Fibroblast of lung (primary cell): Measurements from ENCODE around the gene SLC35F3. TPM values are rescaled to one million over a fixed set of nuclear protein-coding genes. Genes with fewer than 3 reads are reported as not detected.

Experiments
- DNase-seq, 2 donors: peaks; one replicate each; pipeline versions ENCODE4 v3.0.0 to v3.0.0-alpha.2; 2010; ENCODE audit warnings: low read depth in 2 of 2
- H2AFZ ChIP-seq: 2 replicates; pipeline ENCODE4 v1.5.1; 2012; ENCODE audit warnings: low read length, control low read depth, inconsistent platforms
- H3K27ac ChIP-seq: 2 replicates; pipeline ENCODE4 v1.5.1; 2011; ENCODE audit warnings: low read length, control low read depth; ENCODE audit not compliant: insufficient read depth
- H3K27me3 ChIP-seq: 2 replicates; pipeline ENCODE4 v1.5.1; 2011; ENCODE audit warnings: mild to moderate bottlenecking, low read length; ENCODE audit not compliant: control insufficient read depth, insufficient read depth
- H3K36me3 ChIP-seq: 2 replicates; pipeline ENCODE4 v1.5.1; 2011; ENCODE audit warnings: low read length; ENCODE audit not compliant: control insufficient read depth, insufficient read depth
- H3K4me1 ChIP-seq: 2 replicates; pipeline ENCODE4 v1.5.1; 2011; ENCODE audit warnings: low read length; ENCODE audit not compliant: control insufficient read depth, insufficient read depth; ENCODE audit errors: extremely low read depth
- H3K4me2 ChIP-seq: 2 replicates; pipeline ENCODE4 v1.5.1; 2011; ENCODE audit warnings: low read length, control low read depth; ENCODE audit not compliant: insufficient read depth; ENCODE audit errors: extremely low read depth
- H3K4me3 ChIP-seq, 4 experiments: fragments of 200-600 bp in 1 of 4; sonication (generic) in 1 of 4; replicated peaks in 1 of 4; 2 replicates each; pipeline ENCODE4 v1.5.1; 2011 to 2016; ENCODE audit warnings: low read length in 4 of 4, low read depth in 3 of 4, mild to moderate bottlenecking in 3 of 4, control low read depth in 2 of 4, inconsistent platforms in 1 of 4, mixed read lengths in 1 of 4; ENCODE audit not compliant: insufficient read depth in 1 of 4; ENCODE audit errors: control extremely low read depth in 1 of 4
- H3K79me2 ChIP-seq: 2 replicates; pipeline ENCODE4 v1.5.1; 2012; ENCODE audit warnings: mild to moderate bottlenecking, low read length, inconsistent platforms; ENCODE audit not compliant: control insufficient read depth, insufficient read depth
- H3K9ac ChIP-seq: 2 replicates; pipeline ENCODE4 v1.5.1; 2011; ENCODE audit warnings: mild to moderate bottlenecking, low read length, control low read depth; ENCODE audit not compliant: insufficient read depth
- H3K9me3 ChIP-seq: 2 replicates; pipeline ENCODE4 v1.5.1; 2012; ENCODE audit warnings: low read depth, low read length; ENCODE audit not compliant: control insufficient read depth, insufficient read depth
- H4K20me1 ChIP-seq: 2 replicates; pipeline ENCODE4 v1.5.1; 2011; ENCODE audit warnings: low read length; ENCODE audit not compliant: control insufficient read depth, insufficient read depth; ENCODE audit errors: extremely low read depth
- EZH2 ChIP-seq: IDR thresholded peaks from 2 replicates; pipeline ENCODE4 v1.5.1; 2012; ENCODE audit warnings: low read length, control low read depth, mild to moderate bottlenecking; ENCODE audit errors: missing control alignments
- polyA plus RNA-seq, 2 donors: library from polyadenylated mRNA; depleted of rRNA in 1 of 2; stranded (reverse) in 1 of 2; unstranded in 1 of 2; fragments of >200 nt; gene quantifications; 2 replicates each; pipeline ENCODE4 v1.2.1, GENCODE V29; 2011 to 2012; ENCODE audit warnings: missing spikeins in 1 of 2
- total RNA-seq: library from RNA; depleted of rRNA; stranded (reverse); fragments of >200 nt; gene quantifications from 2 replicates; pipeline ENCODE4 v1.2.1, GENCODE V29; 2014
- TF ChIP-seq, protein P1 (sequence below), 2 donors: IDR thresholded peaks in 1 of 2; conservative IDR thresholded peaks in 1 of 2; 1 replicate in 1 of 2; 2 replicates in 1 of 2; pipeline ENCODE4 v1.5.1; 2011 to 2012; ENCODE audit warnings: low read length in 2 of 2, control low read depth in 1 of 2, inconsistent platforms in 1 of 2, low read depth in 1 of 2, mild to moderate bottlenecking in 1 of 2

Gene SLC35F3
- total and polyA plus RNA-seq, 2 donors (not counting 1 experiment from before 2014, with no cell fraction given), result not detected

DNA sequence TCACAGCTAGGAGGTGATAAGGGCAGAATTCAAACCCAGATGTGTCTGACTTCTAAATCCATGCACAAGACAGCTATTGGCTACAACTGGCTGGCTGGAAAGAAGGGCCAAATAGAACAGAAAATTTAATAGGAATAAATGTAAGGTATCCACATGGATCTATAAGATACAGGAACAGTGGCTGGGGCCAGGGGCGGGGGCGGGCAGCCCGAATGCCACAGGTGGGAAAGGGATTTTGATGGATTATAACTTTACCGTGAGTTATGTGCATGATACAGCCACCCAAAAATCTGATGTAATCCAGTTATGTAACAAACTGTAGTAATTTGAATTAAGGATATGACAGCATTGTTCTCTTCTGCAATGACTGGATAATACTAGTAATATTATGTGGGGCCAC is 381.7 kb downstream of the SLC35F3 start:
- no peaks in the 10 kb centered on the region for H3K4me1 ChIP-seq
- no peak overlapping the region for H3K4me2 ChIP-seq
- no peak for DNase-seq
- no peaks in the 10 kb centered on the region for H3K79me2 ChIP-seq
- no peak overlapping the region for H3K27ac ChIP-seq
- no peak overlapping the region for H2AFZ ChIP-seq
- no peaks in the 10 kb centered on the region for H3K27me3 ChIP-seq
- TF ChIP-seq, protein P1, sequence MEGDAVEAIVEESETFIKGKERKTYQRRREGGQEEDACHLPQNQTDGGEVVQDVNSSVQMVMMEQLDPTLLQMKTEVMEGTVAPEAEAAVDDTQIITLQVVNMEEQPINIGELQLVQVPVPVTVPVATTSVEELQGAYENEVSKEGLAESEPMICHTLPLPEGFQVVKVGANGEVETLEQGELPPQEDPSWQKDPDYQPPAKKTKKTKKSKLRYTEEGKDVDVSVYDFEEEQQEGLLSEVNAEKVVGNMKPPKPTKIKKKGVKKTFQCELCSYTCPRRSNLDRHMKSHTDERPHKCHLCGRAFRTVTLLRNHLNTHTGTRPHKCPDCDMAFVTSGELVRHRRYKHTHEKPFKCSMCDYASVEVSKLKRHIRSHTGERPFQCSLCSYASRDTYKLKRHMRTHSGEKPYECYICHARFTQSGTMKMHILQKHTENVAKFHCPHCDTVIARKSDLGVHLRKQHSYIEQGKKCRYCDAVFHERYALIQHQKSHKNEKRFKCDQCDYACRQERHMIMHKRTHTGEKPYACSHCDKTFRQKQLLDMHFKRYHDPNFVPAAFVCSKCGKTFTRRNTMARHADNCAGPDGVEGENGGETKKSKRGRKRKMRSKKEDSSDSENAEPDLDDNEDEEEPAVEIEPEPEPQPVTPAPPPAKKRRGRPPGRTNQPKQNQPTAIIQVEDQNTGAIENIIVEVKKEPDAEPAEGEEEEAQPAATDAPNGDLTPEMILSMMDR (conservative IDR thresholded peaks at IDR 0.05 in 1 of 2, IDR thresholded peaks at IDR 0.05 in 1 of 2; ENCODE audit: low read depth in 1 of 2, low read length in 2 of 2), result no peak
- TF ChIP-seq EZH2, result no peak
- H3K36me3 ChIP-seq, result no peaks in the 10 kb centered on the region
- no peak overlapping the region for H3K4me3 ChIP-seq
- no peak overlapping the region for H3K9ac ChIP-seq
- no peaks in the 10 kb centered on the region for H3K9me3 ChIP-seq
- H4K20me1 ChIP-seq, result no peaks in the 10 kb centered on the region

DNA sequence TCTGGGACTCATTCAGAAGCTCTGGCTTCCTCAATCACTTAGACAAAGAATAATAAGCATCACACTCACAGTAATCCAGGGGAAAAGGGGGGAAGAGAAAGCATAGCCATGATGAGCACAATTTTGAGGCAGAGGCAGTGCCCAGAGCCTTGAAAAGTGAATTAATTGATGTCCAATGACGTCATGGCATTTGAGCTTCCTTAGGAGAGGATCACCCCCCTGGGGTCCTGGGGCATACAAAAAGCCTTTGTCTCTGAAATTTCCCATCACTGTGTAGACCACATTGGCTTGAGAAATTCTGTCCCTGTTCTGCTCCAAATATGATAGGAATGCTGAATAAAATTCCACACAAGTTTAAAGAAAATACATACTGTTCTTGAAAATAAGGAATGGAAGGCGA is 384.5 kb downstream of the SLC35F3 start:
- H3K9ac ChIP-seq, result no peak overlapping the region
- no peaks in the 10 kb centered on the region for H3K9me3 ChIP-seq
- no peaks in the 10 kb centered on the region for H3K27me3 ChIP-seq
- peak in 1 of 2 donors; percentile 64 for DNase-seq
- no peak overlapping the region for H3K4me2 ChIP-seq
- no peaks in the 10 kb centered on the region for H3K36me3 ChIP-seq
- TF ChIP-seq EZH2, result no peak
- TF ChIP-seq, protein P1 (conservative IDR thresholded peaks at IDR 0.05 in 1 of 2, IDR thresholded peaks at IDR 0.05 in 1 of 2; ENCODE audit: low read depth in 1 of 2, low read length in 2 of 2), result no peak
- no peaks in the 10 kb centered on the region for H3K4me1 ChIP-seq
- H3K27ac ChIP-seq, result no peak overlapping the region
- H3K4me3 ChIP-seq, result no peak overlapping the region
- H2AFZ ChIP-seq, result no peak overlapping the region
- no peaks in the 10 kb centered on the region for H4K20me1 ChIP-seq
- H3K79me2 ChIP-seq, result no peaks in the 10 kb centered on the region

DNA sequence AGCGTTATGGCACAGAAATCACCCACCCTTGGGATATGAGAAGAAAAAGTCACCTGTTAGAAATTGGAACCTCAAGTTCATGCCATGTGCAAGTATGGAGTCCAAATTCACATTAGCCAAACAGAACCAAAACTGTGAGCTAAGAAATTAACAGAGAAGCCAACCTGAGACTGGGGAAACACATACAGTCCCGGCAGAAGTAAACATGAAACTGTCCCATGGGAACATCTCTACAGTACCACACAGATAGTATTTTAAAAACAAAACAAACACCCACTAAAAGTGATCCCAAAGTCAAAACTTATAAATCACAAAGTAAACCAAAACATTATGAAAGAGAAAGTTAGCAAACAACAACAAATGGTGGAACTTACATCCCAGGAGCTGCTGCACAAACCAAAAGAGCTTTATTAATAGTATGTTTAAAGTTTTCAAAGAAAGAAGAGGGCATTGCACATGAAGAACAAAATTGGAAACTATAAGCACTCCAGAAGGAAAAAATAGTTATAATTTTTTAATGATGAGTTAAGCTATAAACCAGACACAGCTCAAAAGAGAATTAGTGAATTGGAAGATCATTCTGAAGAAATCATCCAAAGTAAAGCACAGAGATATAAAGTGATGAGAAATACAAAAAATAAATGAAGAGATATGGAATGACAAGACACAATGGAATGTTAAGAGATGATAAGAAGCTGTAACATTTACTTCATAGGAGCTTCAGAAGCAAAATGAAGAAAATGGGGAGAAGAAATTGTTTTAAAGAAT is 385.2 kb downstream of the SLC35F3 start:
- Histone ChIP-seq H3K27me3 (no peaks in the 10 kb centered on the region), H3K4me3 (no peak overlapping the region), H4K20me1 (no peaks in the 10 kb centered on the region), H3K4me1 (no peaks in the 10 kb centered on the region), H3K9ac (no peak overlapping the region), H3K27ac (no peak overlapping the region), H2AFZ (no peak overlapping the region), H3K9me3 (no peaks in the 10 kb centered on the region), H3K36me3 (no peaks in the 10 kb centered on the region), H3K4me2 (no peak overlapping the region), H3K79me2 (no peaks in the 10 kb centered on the region)
- no peak for DNase-seq
- TF ChIP-seq, protein P1 (conservative IDR thresholded peaks at IDR 0.05 in 1 of 2, IDR thresholded peaks at IDR 0.05 in 1 of 2; ENCODE audit: low read depth in 1 of 2, low read length in 2 of 2), result no peak
- TF ChIP-seq EZH2, result no peak
